HEK293 (cell line): ENCODE results near the gene PTCD1.

ENCODE experiments used
- GLI2 ChIP-seq: fragments of 450-650 bp; formaldehyde crosslinking; IDR thresholded peaks from 2 replicates; pipeline ENCODE4; 2017; ENCODE audit warnings: missing biosample characterization, missing genetic modification characterization, low read depth, borderline replicate concordance
- KLF9 ChIP-seq: fragments of 450-650 bp; formaldehyde crosslinking; IDR thresholded peaks from 2 replicates; pipeline ENCODE4 v1.5.1; 2016; ENCODE audit warnings: missing biosample characterization, missing genetic modification characterization, low read depth
- ZNF169 ChIP-seq: fragments of 450-650 bp; formaldehyde crosslinking; IDR thresholded peaks from 2 replicates; pipeline ENCODE4 v1.5.1; 2016; ENCODE audit warnings: missing biosample characterization, missing genetic modification characterization
- ZNF175 ChIP-seq: fragments of 450-650 bp; formaldehyde crosslinking; IDR thresholded peaks from 2 replicates; pipeline ENCODE4 v1.5.1; 2016; ENCODE audit warnings: missing biosample characterization, missing genetic modification characterization
- TF ChIP-seq, protein P1 (sequence below): fragments of 450-650 bp; formaldehyde crosslinking; IDR thresholded peaks from 2 replicates; pipeline ENCODE4 v1.5.1; 2016; ENCODE audit warnings: missing biosample characterization, missing genetic modification characterization
- TF ChIP-seq, protein P2 (sequence below): fragments of 450-650 bp; formaldehyde crosslinking; optimal IDR thresholded peaks from 2 replicates; pipeline ENCODE3; 2016; ENCODE audit warnings: missing biosample characterization, mild to moderate bottlenecking, missing genetic modification characterization

DNA sequence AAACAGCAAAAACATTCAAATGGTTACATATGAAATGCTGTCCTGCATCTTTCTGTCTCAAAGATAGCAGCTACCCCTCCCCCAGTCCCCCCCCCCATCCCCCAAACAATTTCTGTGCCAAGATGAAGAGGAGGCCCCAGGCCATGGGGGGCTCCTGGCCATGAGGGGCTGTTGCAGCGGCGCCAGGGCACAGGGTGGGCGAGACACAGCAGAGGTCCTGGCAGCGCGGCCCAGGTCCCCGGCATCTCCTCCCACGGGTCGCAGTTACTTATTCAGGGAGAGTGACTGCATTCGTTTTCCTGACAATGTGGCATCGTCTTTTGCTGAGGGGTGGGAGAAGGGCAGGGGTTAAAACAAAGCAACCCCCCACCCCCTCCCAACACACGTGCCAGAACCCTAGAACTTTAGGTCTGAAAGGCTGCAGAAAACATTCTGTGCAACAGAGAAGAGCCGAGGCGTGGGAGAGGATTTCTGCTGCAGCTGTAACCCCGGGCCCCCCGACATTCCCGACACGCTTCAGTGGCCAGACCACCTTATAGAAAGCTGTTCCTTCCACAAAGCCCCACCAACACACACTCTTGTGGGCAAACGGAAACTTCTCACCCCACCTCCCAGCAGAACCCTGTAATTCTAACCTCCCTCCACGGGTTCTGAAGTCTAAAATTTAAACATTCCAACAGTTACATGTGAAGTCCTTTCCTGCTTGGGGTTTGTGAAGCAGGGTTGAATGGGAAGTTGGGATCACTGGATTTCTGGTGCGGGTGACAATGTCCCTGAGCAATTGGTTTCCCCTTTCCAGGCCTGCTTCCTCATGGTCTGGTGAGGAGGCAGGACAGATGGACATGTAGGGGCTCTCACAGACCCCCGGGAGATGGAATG, 41.9 kb downstream of the PTCD1 start:
- TF ChIP-seq, protein P1, sequence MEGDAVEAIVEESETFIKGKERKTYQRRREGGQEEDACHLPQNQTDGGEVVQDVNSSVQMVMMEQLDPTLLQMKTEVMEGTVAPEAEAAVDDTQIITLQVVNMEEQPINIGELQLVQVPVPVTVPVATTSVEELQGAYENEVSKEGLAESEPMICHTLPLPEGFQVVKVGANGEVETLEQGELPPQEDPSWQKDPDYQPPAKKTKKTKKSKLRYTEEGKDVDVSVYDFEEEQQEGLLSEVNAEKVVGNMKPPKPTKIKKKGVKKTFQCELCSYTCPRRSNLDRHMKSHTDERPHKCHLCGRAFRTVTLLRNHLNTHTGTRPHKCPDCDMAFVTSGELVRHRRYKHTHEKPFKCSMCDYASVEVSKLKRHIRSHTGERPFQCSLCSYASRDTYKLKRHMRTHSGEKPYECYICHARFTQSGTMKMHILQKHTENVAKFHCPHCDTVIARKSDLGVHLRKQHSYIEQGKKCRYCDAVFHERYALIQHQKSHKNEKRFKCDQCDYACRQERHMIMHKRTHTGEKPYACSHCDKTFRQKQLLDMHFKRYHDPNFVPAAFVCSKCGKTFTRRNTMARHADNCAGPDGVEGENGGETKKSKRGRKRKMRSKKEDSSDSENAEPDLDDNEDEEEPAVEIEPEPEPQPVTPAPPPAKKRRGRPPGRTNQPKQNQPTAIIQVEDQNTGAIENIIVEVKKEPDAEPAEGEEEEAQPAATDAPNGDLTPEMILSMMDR, result no peak
- TF ChIP-seq ZNF169 (tag by site-specific recombination) (no peak), GLI2 (tag by site-specific recombination) (no peak), KLF9 (no peak), ZNF175 (tag by site-specific recombination) (no peak)
- TF ChIP-seq, protein P2, sequence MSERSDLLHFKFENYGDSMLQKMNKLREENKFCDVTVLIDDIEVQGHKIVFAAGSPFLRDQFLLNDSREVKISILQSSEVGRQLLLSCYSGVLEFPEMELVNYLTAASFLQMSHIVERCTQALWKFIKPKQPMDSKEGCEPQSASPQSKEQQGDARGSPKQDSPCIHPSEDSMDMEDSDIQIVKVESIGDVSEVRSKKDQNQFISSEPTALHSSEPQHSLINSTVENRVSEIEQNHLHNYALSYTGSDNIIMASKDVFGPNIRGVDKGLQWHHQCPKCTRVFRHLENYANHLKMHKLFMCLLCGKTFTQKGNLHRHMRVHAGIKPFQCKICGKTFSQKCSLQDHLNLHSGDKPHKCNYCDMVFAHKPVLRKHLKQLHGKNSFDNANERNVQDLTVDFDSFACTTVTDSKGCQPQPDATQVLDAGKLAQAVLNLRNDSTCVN (tag by site-specific recombination), result no peak
